HG03575 (cell line): ENCODE data around the gene TCHH.
"Not testable (repeated sequence)": the region's sequence is repeated elsewhere in the genome, so short reads cannot be mapped to it uniquely, and the experiment has no call there.

Experiments
- ATAC-seq: cut with Tn5 transposase; IDR thresholded peaks from one replicate; pipeline ENCODE4 v1.9.1; 2021; ENCODE audit not compliant: unreplicated experiment, insufficient number of reproducible peaks, low FRiP score; ENCODE audit errors: extremely low read depth

TCHH gene

DNA sequence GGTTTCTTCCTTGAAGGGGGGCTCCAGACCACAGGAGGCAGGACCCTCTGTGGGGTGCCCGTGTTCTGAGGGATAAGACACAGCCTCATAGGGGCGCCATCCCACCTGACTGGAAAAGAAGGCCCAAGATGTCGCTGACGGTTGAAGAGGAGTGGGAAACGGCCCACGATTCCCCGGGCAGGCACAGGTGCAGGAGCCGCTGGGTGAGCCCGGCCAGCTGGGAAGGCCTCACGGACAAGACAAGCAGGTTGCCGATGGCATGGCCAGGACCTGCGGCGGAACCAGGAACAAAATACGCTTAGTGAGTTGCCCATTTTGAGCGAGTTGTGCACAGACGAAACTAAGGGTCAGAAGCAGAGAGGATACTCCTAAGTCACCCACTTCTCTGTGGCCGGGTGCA is 34.8 kb downstream of the TCHH start:
- ATAC-seq: not testable (repeated sequence)

DNA sequence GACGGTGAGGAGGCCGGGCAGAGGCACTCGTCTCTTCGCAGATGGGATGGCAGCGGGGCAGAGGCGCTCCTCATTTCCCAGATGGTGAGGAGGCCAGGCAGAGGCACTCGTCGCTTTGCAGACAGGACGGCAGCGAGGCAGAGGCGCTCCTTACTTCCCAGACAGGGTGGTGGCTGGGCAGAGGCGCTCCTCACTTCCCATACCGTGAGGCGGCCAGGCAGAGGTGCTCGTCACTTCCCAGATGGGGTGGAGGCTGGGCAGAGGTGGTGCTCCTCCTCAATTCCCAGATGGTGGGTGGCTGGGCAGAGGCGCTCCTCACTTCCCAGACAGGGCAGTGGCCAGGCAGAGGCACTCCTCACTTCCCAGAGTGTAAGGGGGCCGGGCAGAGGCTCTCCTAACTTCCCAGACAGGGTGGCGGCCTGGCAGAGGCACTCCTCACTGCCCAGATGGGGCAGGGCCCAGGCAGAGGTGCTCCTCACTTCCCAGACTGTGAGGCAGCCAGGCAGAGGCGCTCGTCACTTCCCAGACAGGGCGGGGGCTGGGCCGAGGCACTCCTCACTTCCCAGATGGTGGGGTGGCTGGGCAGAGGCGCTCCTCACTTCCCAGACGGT is 36.3 kb downstream of the TCHH start:
- no peak for ATAC-seq

DNA sequence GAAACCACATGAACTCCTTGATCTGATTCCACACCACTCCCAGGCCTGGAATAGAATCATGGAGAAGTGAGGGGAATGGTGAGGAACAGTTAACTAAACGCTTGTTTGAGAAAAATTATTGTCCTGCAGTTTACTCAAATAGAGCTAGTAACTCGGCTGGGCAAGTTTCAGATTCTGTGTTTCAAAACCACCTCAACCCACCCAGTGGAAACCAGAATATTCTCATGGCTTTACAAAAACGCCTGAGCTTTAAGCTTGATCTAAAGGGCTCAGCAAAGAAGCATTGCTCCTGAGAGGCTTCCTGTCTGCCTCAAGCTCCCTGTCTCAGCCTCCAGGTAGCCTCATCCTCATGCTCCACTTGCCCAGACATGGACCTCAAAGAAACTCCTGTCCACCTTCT is 42.9 kb downstream of the TCHH start:
- ATAC-seq: no peak

DNA sequence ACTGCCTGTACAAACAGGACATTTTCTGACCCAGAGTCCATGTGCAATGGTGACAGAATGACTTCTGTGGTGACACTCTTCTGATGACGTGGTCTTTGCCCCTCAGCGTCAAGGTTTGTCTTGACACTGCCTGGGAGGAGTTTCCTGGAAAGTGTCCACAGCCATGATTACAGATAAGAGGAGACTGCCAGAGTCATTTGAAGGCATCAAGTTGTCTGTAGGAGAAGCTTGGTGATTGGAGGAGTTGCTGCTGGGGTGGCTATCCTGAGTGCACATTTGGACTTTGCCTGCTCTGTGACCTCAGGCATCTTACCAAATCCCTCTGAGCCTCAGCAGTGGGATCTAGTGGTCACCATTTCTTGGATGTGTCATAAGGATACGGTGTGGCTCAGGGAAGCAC is 44.1 kb downstream of the TCHH start:
- ATAC-seq: no peak

DNA sequence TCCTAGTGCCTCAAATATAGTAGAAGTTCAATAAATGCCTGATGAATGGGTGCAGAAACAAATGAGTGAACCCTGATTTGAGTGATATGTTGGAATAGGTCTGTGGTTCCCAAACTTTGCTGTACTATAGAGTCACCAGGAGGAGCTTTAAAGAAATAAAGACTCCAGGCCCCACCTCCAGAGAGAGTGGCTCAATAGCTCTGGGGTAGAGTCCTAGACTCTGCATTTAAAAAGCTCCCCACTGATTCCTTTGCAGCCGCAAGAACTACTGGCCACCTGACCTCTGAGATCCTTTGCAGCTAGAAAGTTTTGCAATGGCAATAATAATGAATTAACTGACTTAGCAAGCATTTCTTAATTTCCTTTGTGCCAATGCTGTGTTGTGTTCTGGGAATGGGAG is 47.3 kb downstream of the TCHH start:
- ATAC-seq: no peak

DNA sequence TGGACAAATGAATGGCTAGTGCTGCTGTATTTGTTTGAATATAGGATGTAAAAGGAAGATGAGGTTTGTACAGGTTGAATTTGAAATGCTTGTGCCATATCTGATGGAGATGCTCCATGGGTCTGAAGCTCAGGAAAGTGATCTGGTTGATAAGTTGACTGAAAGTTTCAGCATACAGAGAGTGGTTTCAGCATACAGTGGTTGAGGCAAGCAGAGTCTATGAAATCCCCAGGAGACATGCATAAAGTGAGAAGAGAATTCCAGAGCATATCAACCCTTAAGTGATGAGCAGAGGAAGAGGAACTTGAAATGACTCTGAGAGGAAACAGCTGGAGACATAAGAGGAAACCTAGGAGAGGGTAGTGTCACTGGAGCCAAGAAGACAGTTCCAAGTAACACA is 48.1 kb downstream of the TCHH start:
- ATAC-seq: no peak

DNA sequence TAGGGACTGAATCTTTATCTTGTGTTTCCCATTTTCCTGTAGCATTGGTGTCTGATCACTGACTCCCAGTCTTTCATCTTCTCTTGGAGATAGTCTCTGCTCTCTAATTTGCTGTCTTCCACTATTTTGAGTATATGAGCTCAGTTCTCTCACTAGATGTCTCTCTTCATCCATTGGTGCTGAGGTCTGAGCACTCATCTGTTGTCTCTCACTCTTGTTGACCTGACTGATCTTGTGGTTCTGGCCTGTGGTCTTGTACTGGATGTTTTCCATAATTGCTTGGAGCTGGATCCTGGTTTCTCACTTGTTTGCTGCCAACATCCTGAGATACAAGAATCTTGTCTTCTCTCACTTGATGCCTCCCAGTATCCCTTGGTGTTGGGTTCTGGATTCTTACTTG is 53.3 kb downstream of the TCHH start:
- ATAC-seq: no peak
